Embryonic facial prominence (tissue), 1 donor: ENCODE measurements around the gene CEACAM3.
"Not testable (repeated sequence)": the region's sequence is repeated elsewhere in the genome, so short reads cannot be mapped to it uniquely, and the experiment has no call there.

Source experiments
- DNase-seq: peaks from one replicate; pipeline ENCODE4 v3.0.0-alpha.2; 2016; ENCODE audit errors: extremely low spot score

Gene CEACAM3

DNA sequence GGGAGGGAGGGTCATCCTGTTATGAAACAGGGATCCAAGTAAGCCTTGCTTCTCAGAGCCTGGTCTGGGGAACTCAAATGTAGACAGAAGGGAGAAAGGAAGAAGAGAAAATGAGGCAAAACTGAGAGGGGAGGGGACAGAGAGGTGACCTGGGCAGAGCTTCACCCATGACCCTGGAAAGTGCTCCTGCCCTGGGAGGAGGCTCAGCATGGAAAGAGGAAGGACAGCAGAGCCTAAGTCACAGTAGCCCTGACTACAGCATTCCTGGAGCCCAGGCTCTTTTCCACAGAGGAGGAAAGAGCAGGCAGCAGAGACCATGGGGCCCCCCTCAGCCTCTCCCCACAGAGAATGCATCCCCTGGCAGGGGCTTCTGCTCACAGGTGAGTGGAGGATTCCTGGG, at the start of gene CEACAM3:
Gene CEACAM3, plus strand, starts transcription at position 226 of the 400 bp plus-strand sequence. Its CDS starts 91 bp downstream, at position 317.
- no peak for DNase-seq

DNA sequence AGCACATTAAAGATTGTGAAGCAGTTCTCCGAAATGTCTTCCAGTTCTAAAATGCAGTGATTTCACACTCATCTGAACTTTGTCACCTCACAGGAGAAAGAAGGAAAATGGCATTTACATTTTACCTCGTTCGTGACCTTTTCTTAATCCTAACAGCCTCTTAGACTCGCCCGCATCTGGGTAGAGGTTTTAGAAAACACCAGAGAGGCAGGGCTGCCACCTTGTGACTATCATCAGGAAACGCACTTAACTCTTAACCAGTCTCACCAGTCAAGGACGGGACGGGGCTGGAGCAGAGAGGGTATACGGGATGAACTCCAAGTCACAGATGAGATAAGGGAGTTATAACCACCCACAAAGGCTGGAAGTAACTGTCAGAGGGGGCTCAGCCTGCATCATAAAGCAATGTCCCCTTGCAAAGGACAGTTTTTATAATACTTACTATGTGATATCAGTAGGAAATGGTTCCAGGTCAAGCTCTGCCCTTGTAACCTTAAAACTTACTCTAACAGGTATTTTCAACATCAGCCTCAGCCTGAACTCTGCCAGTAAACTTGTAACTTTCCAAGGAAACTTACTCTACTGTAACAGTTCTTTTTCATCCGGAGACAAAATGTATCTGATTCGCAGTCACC, 49.7 kb upstream of the CEACAM3 start:
- no peak for DNase-seq

DNA sequence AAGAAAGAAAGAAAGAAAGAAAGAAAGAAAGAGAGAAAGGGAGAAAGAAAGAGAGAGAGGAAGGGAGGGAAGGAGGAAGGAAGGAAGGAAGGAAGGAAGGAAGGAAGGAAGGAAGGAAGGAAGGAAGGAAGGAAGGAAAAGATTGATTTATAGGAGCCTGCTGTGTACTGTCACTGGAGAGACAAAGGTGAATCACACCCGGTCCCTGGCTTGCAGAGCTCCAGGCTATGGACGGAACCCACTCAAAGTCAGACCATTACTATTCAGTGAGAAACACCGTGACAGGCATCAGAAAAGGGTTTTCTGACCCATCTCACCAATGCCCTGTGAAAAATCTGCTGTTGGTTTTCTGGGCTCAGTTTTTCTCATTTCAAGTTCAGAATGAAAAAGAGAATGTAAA, 48.4 kb upstream of the CEACAM3 start:
- no peak for DNase-seq

DNA sequence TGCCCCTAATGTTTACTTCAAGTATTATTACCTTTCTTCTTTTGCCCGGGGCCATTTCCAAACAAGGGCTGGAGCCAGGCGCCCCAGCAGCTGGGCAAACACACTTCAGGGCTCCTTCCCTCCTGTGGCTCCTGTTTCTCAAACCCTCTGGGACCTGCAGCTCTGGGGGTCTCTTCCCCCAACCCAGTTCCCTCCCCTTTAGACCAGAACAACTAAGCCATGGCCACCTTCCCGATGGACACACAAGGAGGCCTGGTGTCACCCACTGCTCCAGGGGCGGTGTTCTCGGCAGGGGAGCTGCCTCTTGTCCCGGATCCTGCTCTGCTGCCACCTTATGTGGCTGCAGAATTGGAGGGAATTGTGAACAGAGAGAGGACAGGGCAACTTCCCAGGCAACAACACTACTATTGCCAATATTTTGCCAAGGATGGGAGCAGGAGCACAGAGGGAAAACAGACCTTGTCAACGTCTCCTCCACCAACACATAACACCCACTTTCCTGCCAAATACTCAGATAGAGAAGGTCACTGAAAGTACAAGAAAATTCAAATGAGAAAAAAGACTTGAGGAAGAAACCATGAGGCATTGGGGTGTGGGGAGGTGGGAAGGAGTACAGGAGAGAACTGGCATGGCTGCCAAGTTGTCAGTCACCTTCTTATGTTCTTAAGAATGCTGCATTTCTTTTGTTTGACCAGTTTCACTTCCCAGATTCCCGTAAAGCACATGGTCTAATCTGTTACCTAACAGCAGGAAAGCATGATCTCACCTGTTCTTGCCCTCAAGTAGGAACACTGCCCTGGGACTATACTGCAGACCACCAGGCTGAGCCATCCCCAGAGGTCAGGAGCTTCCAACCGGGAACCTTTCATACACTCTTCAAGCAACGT, 45.9 kb upstream of the CEACAM3 start:
- DNase-seq, result not testable (repeated sequence)

DNA sequence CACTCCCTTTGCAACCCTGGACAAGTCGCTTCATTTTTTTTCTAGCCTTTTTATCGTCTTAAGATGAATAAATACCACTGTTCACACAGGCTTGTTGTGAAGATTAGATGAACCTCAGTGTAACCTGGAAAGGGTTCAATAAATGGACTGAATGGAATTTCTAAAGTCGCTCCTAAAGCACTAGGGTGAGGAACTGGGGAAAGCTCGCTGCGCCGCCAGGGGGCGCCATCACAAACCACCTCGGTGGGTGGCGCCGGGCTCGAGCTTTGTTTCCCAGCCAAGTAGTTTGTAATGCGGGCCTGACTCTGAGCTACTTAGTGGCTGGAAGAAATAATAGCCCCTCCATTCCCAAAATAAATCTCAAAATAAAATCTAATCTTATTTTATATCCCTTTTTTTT, 43.2 kb upstream of the CEACAM3 start:
- DNase-seq, result no peak

DNA sequence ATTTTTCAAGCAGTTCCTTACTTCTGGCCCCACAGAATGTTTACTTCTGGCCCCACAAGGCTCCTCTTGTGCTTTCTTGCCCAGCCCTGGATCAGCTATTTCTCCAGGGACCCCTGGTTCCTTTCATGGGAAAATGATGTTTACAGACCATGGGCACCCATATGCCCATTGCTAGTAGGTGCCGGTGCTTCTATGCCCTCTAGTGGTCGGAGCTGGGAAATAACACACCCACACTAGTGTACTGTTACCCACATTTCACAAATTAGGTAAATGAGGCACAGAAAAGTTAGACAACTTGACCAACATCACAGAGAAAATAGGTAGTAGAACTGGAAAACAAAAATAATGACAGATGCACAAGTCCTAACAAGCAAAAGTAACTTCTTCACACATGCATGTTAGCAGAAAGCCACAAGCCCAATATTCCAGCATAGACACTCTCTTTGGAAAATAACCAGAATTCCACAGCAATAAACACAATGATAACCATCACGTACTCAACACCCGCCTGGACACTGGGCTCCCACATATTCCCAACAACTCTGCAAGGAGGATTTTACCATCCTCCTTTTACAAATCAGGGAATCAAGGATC, 42.4 kb upstream of the CEACAM3 start:
- DNase-seq, result no peak

DNA sequence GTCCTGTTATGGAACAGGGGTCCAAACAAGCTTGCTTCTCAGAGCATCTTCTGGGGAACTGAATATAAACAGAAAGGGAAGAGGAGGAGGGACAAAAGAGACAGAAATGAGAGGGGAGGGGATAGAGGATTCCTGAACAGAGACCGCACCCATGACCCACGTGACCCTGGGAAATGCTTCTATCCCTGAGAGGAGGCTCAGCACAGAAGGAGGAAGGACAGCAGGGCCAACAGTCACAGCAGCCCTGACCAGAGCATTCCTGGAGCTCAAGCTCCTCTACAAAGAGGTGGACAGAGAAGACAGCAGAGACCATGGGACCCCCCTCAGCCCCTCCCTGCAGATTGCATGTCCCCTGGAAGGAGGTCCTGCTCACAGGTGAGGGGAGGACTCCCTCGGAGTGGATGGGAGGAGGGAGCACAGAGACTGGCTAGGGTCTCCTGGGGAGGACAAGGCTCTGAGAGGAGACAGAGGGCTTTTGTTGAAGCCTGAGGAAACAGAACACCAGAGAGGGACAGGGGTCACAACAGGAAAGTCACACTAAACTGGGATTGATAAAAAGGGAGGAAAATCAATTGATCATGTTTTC, 41.0 kb upstream of the CEACAM3 start, which contains the start of gene CEACAM6:
Gene CEACAM6, plus strand, starts transcription at position 203 of the 586 bp plus-strand sequence. Its CDS starts 109 bp downstream, at position 312.
- DNase-seq, result no peak

DNA sequence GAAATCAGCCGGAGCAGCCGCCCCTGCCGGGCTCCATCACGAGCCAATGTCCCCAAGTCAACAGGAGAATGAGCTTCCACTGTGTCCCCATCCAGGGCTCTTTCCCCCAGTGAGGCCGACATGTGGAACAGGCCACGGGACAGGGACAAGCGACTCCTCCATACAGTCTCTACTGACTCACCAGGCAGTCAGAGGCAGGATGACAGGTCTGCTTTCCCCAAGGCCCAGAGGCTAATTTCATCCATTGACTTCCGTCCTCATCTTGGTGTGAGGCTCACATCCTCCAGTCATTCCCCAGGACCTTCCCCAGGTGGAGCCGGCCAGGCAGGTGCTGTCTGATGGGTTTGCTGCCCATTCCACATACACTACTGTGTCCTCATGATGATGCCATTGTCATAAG, 37.5 kb upstream of the CEACAM3 start:
- DNase-seq, result no peak

DNA sequence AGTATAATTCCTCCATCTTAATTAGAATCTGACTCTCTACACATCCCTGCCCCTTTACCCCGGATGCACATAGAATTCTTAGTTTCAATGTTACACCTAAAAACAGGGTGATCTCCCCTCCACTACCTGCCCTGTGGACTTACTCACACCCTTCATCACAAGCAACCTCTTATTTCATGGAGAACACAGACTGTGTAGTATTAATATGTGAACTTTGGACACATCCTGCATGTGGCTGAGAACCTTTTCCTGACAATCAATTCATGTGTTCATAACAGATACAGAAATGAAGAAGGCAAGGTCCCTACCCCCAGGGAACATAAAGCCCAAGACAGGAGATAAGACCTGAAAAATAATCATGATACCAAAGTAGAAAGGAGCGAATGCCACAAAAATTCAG, 29.3 kb upstream of the CEACAM3 start:
- DNase-seq, result no peak

DNA sequence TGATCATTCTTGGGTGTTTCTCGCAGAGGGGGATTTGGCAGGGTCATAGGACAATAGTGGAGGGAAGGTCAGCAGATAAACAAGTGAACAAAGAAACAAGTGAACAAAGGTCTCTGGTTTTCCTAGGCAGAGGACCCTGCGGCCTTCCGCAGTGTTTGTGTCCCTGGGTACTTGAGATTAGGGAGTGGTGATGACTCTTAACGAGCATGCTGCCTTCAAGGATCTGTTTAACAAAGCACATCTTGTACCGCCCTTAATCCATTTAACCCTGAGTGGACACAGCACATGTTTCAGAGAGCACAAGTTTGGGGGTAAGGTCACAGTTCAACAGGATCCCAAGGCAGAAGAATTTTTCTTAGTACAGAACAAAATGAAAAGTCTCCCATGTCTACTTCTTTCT, 28.3 kb upstream of the CEACAM3 start:
- DNase-seq, result not testable (repeated sequence)

DNA sequence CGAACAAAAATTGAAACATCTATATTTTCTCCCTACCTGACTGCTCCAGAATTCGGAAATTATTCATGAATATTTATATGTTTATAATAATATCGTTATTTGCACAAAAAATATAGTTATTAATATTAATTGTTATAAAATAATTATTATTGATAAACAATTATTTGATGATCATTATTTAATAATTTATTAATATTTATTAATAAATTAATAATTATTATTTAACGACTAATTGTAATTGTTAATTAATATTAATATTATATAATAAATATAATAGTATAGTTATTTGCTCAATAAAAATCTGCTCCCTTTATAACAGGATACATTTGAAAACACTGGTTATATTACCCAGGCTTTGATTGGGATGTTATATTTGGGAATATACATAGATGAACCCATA, 26.8 kb upstream of the CEACAM3 start:
- DNase-seq, result no peak

DNA sequence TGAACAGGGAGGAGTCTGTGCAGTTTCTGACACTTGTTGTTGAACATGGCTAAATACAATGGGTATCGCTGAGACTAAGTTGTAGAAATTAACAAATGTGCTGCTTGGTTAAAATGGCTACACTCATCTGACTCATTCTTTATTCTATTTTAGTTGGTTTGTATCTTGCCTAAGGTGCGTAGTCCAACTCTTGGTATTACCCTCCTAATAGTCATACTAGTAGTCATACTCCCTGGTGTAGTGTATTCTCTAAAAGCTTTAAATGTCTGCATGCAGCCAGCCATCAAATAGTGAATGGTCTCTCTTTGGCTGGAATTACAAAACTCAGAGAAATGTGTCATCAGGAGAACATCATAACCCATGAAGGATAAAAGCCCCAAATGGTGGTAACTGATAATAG, 25.0 kb upstream of the CEACAM3 start:
- no peak for DNase-seq

DNA sequence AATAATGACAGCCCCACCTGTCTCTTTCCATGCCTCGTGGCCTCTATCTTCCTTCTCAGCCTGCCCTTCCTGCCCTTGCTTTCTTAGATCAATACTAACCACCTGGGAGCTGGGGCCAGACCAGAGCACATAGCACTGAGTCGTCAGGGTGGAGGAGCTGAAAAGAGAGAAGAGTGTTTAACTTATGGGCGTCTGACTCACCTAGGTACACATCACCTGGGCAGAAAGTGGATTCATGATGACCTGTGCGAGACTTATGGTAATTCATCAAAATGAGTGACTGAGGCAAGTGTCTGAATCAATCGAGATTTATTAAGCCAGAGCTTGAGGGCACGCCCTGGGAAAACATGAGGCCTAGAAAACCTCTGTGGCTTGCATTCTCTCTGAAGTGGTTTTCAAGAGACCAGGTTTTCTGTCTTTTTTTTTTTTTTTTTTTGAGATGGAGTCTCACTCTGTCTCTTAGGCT, 21.8 kb upstream of the CEACAM3 start:
- DNase-seq, result no peak

DNA sequence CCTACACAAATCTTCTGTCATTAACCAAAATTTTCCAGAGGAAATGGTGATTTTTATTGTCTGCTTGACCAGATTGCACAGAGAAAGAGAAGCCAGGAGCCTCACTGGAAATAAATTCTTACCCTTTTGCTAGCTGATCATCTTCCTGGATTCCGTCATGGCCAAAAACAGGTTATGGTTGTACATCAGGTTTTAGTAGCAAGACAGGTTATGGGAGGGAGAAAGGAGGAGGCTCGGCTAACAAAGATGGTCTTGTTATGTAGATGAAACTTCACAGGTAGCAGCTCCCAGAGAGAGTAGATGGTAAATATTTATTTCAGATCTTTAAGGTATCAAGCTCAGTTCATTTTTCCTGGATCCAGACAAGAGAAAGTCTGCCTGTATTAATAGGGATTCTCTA, 19.7 kb upstream of the CEACAM3 start:
- DNase-seq, result no peak

DNA sequence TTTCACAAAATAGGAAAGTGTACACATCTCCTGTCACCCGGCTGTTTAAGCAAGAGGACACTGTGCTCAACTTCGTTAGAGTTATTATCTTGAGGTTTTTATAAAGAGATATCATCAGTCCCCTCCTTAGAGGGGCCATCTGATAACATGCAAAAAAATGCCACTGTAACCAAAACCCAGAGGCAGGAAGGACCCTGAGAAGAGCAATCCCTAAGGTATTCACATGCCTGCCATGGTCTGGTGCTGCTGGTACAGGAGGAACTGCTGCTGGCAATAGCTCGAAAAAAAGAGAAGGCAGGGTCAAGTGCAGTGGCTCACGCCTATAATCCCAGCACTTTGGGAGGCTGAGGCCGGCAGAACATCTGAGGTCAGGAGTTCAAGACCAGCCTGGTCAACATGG, 12.8 kb upstream of the CEACAM3 start:
- DNase-seq, result no peak

DNA sequence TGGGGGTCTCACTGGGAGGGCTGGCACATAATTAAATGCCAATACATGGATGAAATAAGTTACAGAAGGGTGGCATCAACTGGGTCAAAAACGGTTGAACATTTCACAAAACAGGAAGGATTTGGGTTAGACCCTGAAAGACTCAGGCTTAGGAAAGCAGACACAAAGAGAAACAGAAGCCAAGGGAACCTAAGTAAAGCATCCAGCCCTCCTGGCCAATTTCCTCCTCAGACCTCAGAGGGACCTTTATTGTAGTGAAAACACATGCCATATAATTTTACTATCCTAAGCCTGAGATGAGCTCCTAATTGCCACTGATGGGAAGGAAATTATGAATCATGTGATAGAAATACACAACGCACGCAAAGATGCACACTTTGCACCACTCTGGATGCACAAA, 12.1 kb upstream of the CEACAM3 start:
- DNase-seq, result no peak

DNA sequence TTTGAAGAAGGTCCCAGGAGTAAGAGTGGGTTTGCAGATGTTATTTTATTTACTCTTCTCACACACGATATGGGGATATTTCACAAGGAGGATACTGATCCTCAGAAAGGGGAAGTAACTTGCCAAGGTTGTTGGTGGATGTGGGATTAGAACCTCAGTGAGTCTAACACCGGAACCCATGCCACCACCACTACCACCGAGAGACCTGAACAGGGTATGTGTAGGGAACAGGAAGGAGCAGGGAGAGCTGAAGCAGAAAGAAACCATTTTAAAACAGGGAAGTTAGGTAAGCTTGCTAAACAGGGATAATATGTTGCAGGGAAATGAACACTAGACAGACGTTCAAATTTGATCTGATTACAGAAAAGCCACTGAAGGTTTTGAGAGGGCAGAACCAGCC, 11.6 kb upstream of the CEACAM3 start:
- DNase-seq, result no peak

DNA sequence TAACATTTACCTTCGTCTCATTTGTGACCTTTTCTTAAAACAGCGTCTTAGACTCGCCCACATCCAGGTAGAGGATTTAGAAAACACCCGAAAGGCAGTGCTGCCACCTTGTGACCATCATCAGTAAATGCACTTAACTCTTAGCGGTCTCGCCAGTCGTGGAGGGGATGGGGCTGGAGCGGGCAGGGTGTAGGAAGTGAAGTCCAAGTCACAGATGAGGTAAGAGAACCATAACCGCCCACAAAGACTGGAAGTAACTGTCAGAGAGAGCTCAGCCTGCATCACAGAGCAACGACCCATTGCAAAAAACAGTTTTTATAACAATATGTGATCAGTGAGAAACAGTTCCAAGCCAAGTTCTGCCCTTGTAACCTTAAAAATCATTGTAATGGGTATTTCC, 10.7 kb upstream of the CEACAM3 start:
- DNase-seq, result peak; percentile 8

DNA sequence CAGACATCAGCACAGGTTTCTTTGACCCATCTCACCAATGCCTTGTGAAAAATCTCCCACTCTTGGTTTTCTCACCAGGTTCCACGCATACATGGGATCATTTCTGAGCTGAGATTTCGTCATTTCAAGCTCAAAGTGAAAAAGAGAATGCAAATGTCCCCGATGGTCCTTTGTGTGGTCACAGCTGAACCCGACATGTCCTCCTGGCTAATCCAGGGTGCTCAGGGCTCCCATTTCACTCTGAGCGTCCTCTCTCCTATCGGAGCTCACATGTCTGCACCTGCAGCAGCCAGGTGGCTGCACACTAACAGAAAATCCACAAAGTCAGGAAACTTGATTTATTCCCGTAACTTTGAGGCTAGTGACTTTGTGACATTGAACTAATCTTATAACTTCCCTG, 9.3 kb upstream of the CEACAM3 start:
- no peak for DNase-seq

DNA sequence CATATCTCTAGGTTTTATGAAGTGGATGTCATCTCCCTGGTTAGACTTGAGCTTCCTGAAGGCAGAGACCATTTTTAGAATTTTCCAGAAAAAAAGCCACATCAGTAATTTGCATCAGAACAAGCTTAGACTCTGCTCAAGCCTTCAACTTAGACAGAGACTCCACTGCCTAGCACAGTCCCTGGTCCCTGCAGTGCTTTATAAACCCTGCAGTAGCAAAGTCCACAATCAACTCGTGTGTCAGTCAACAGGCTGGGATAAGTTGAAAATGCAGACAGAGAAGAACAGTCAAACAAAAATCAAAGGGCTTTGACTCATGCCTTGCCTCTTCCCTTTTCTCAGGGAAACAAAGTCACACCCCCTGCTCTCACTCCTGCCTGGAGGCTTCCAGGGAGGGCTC, 7.9 kb upstream of the CEACAM3 start:
- DNase-seq, result not testable (repeated sequence)

DNA sequence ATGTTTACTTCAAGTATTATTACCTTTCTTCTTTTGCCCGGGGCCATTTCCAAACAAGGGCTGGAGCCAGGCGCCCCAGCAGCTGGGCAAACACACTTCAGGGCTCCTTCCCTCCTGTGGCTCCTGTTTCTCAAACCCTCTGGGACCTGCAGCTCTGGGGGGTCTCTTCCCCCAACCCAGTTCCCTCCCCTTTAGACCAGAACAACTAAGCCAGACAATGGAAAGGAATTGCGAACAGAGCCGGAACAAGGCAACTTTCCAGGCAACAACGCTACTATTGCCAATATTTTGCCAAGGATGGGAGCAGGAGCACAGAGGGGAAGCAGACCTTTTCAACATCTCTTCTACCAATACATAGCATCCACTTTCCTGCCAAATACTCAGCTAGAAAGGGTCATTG, 7.3 kb upstream of the CEACAM3 start:
- not testable (repeated sequence) for DNase-seq
